ENCODE results near the gene R3HCC1L. TPM values are rescaled to one million over a fixed set of nuclear protein-coding genes. Genes with fewer than 3 reads are reported as not detected.

R3HCC1L gene
- total RNA-seq, 4 donors from 2014 or later, result 9.0 to 11.6 (median 9.9) TPM

DNA sequence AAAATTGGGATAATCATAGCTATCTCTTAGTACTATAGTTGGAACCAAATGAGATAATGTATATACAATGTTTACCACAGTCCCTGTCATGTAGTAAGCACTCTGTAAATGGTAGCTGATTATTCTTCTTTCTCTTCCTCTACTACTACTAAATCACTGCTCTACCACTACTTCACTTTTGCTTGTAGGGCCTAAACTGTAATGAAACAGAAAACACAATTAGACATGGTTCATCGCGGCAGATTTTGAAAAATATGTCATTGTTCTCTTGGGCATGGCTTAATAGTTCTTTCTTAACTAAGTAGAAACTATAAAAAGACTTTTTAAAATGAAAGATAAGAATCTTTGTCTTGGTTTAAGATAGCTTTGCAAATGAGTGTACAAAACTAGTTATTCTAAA, 34.9 kb downstream of the R3HCC1L start:
- Histone ChIP-seq H3K4me3 (no peak overlapping the region), H3K4me1 (peaks cover 7 to 13% (median 11%) of the 10 kb centered on the region in 4 donors), H3K9me3 (no peaks in the 10 kb centered on the region), H3K36me3 (peaks cover 0 to 29% (median 13%) of the 10 kb centered on the region in 4 donors), H3K27me3 (no peaks in the 10 kb centered on the region), H3K27ac (replicated peaks in 1 of 4) (no peak overlapping the region)
- no peak for DNase-seq (ENCODE audit: extremely low spot score)
- intact Hi-C loops (cut with DNase I), result no loop called here
- WGBS, result 85% methylated on average over 2 of the region's 2 CpGs
- no peak for TF ChIP-seq POLR2A (IDR thresholded peaks at IDR 0.05; ENCODE audit: low read depth)
- no peak for TF ChIP-seq EP300 (IDR thresholded peaks at IDR 0.05)
- no peak for TF ChIP-seq POLR2AphosphoS5 (IDR thresholded peaks at IDR 0.05)
- TF ChIP-seq, protein P1, sequence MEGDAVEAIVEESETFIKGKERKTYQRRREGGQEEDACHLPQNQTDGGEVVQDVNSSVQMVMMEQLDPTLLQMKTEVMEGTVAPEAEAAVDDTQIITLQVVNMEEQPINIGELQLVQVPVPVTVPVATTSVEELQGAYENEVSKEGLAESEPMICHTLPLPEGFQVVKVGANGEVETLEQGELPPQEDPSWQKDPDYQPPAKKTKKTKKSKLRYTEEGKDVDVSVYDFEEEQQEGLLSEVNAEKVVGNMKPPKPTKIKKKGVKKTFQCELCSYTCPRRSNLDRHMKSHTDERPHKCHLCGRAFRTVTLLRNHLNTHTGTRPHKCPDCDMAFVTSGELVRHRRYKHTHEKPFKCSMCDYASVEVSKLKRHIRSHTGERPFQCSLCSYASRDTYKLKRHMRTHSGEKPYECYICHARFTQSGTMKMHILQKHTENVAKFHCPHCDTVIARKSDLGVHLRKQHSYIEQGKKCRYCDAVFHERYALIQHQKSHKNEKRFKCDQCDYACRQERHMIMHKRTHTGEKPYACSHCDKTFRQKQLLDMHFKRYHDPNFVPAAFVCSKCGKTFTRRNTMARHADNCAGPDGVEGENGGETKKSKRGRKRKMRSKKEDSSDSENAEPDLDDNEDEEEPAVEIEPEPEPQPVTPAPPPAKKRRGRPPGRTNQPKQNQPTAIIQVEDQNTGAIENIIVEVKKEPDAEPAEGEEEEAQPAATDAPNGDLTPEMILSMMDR (IDR thresholded peaks at IDR 0.05), result no peak

GRCh38 chr10:98170249-98171117, 36.0 kb downstream of the R3HCC1L start:
- Histone ChIP-seq H3K27ac (replicated peaks in 1 of 4) (no peak overlapping the region), H3K4me3 (no peak overlapping the region), H3K27me3 (no peaks in the 10 kb centered on the region), H3K4me1 (peaks cover 7 to 13% (median 11%) of the 10 kb centered on the region in 4 donors), H3K36me3 (peaks cover 0 to 17% (median 5%) of the 10 kb centered on the region in 4 donors), H3K9me3 (no peaks in the 10 kb centered on the region)
- WGBS, result 53% methylated on average over 3 of the region's 3 CpGs
- intact Hi-C loops (cut with DNase I), result loop anchor here (1.0 kb wide), 1 partner anchor 139 kb away; no protein-coding TSS in a partner anchor
- DNase-seq (ENCODE audit: extremely low spot score), result no peak
- no peak for TF ChIP-seq POLR2A (IDR thresholded peaks at IDR 0.05; ENCODE audit: low read depth)
- TF ChIP-seq, protein P1 (IDR thresholded peaks at IDR 0.05), result peak; percentile 67 to 82 (median 75)

DNA sequence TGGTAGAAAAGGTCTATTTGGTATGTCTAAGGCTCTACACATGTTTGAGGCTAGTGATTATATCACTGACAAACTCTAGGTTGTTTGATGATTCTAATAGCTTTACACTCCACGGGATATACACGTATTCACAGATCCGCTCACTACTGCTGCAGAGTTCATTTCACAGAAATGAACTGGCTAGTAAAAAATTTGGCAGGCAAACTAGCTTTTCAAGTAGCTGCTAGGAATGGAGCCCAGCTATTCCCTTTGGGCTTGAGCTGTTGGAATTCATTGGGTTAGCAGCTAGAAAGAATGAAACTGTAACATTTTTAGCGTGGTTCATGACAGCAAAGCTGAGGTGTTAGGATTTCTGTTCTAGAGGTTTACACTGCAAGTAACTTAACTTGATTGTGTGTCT, 37.6 kb downstream of the R3HCC1L start:
- Histone ChIP-seq H3K36me3 (peaks cover 0 to 2% (median 0%) of the 10 kb centered on the region in 4 donors), H3K4me1 (peaks cover 7 to 13% (median 11%) of the 10 kb centered on the region in 4 donors), H3K4me3 (no peak overlapping the region), H3K9me3 (no peaks in the 10 kb centered on the region), H3K27ac (replicated peaks in 1 of 4) (no peak overlapping the region), H3K27me3 (no peaks in the 10 kb centered on the region)
- 75% methylated on average over 4 of the region's 4 CpGs for WGBS
- TF ChIP-seq EP300 (IDR thresholded peaks at IDR 0.05) (no peak), POLR2AphosphoS5 (IDR thresholded peaks at IDR 0.05) (no peak), POLR2A (IDR thresholded peaks at IDR 0.05; ENCODE audit: low read depth) (no peak)
- TF ChIP-seq, protein P1 (IDR thresholded peaks at IDR 0.05), result no peak
- intact Hi-C loops (cut with DNase I), result no loop called here
- DNase-seq (ENCODE audit: extremely low spot score), result no peak

GRCh38 chr10:98172495-98172894, 38.0 kb downstream of the R3HCC1L start:
- H3K36me3 ChIP-seq, result no peaks in the 10 kb centered on the region
- intact Hi-C loops (cut with DNase I), result no loop called here
- H3K27me3 ChIP-seq, result no peaks in the 10 kb centered on the region
- H3K27ac ChIP-seq (replicated peaks in 1 of 4), result no peak overlapping the region
- peaks cover 7 to 13% (median 11%) of the 10 kb centered on the region in 4 donors for H3K4me1 ChIP-seq
- no peak overlapping the region for H3K4me3 ChIP-seq
- TF ChIP-seq, protein P1 (IDR thresholded peaks at IDR 0.05), result no peak
- TF ChIP-seq EP300 (IDR thresholded peaks at IDR 0.05) (no peak), POLR2A (IDR thresholded peaks at IDR 0.05; ENCODE audit: low read depth) (no peak), POLR2AphosphoS5 (IDR thresholded peaks at IDR 0.05) (no peak)
- 74% methylated on average over 5 of the region's 5 CpGs for WGBS
- H3K9me3 ChIP-seq, result no peaks in the 10 kb centered on the region
- DNase-seq (ENCODE audit: extremely low spot score), result no peak
